ENCODE results near the gene C1orf210. TPM values are rescaled to one million over a fixed set of nuclear protein-coding genes. Genes with fewer than 3 reads are reported as not detected.

Gene C1orf210
- total RNA-seq, 1 experiment from 2014 or later = 29.3 TPM

DNA sequence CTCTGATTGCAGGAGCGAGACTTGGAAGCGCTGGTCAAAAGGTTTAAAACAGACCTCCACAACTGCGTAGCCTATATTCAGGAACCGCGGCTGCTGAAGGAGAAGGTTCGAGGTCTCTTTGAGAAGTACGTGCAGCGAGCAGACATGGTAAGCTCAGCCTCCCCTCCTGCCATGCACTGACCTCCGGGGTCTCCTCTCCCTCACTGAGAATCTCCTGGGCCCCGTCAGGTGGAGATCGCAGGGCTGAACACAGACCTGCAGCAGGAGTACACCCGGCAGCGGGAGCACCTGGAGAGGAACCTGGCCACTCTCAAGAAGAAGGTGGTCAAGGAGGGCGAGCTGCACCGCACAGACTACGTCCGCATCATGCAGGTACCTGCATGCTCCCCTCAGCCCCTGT, 51.1 kb downstream of the C1orf210 start:
- Histone ChIP-seq H3K79me2 (ENCODE audit: low read depth) (no peaks in the 10 kb centered on the region), H3K4me2 (no peak overlapping the region), H2AFZ (no peak overlapping the region), H3K4me1 (replicated peaks; ENCODE audit: insufficient read depth) (peaks cover 10% of the 10 kb centered on the region), H3K9me2 (ENCODE audit: insufficient read depth) (no peaks in the 10 kb centered on the region), H4K20me1 (ENCODE audit: insufficient read depth) (no peaks in the 10 kb centered on the region), H3K9me3 (ENCODE audit: insufficient read depth, low read depth) (no peaks in the 10 kb centered on the region), H3K27me3 (ENCODE audit: insufficient read depth, low read depth) (no peaks in the 10 kb centered on the region), H3K27ac (no peak overlapping the region), H3F3A (ENCODE audit: insufficient read depth, low read depth) (no peaks in the 10 kb centered on the region), H3K36me3 (ENCODE audit: low read depth) (no peaks in the 10 kb centered on the region), H3K4me3 (no peak overlapping the region)
- ChIA-PET POLR2A (ENCODE audit: unreplicated experiment) (no interaction called here), CTCF (no interaction called here)
- BruUV-seq (replicated peaks) = no TSS peak
- no peak for DNase-seq
- intact Hi-C loops (cut with micrococcal nuclease; ENCODE audit: unreplicated experiment) = no loop called here
- TF ChIP-seq CTCF (conservative IDR thresholded peaks at IDR 0.05) (no peak), EZH2 (IDR thresholded peaks at IDR 0.05; ENCODE audit: low read depth) (no peak)

DNA sequence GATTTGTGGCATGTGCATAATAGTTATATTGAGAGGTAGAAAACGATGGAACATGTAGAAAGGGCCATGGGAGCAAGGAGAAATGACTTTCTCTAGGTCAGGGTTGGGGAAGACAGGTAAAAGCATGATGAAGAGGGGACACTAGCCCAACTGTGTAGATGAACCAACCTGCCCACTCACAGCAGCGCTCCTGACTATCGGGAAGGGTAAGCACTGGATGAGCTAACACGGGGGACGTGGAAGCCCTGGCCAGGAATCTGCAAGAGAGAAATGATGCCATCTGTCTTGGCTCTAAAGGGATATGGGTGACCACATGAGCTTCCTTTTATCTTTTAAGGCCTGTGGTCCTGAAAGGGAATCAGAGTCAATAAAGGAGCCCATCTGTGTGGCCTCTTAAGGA, 51.8 kb downstream of the C1orf210 start:
- ChIA-PET CTCF (interaction anchor here (0.7 kb wide), 1 partner anchor 75 kb away, joined by 6 read pairs; no protein-coding TSS in a partner anchor), POLR2A (ENCODE audit: unreplicated experiment) (no interaction called here)
- Histone ChIP-seq H3K27me3 (ENCODE audit: insufficient read depth, low read depth) (no peaks in the 10 kb centered on the region), H3K9me3 (ENCODE audit: insufficient read depth, low read depth) (no peaks in the 10 kb centered on the region), H3K4me1 (replicated peaks; ENCODE audit: insufficient read depth) (peaks cover 10% of the 10 kb centered on the region), H3K79me2 (ENCODE audit: low read depth) (no peaks in the 10 kb centered on the region), H2AFZ (no peak overlapping the region), H3K4me2 (no peak overlapping the region), H3K9me2 (ENCODE audit: insufficient read depth) (no peaks in the 10 kb centered on the region), H4K20me1 (ENCODE audit: insufficient read depth) (no peaks in the 10 kb centered on the region), H3F3A (ENCODE audit: insufficient read depth, low read depth) (no peaks in the 10 kb centered on the region), H3K4me3 (no peak overlapping the region), H3K36me3 (ENCODE audit: low read depth) (no peaks in the 10 kb centered on the region), H3K27ac (no peak overlapping the region)
- BruUV-seq (replicated peaks) = no TSS peak
- intact Hi-C loops (cut with micrococcal nuclease; ENCODE audit: unreplicated experiment) = no loop called here
- TF ChIP-seq EZH2 (IDR thresholded peaks at IDR 0.05; ENCODE audit: low read depth) = no peak
- TF ChIP-seq CTCF (conservative IDR thresholded peaks at IDR 0.05) = no peak
- DNase-seq = no peak

DNA sequence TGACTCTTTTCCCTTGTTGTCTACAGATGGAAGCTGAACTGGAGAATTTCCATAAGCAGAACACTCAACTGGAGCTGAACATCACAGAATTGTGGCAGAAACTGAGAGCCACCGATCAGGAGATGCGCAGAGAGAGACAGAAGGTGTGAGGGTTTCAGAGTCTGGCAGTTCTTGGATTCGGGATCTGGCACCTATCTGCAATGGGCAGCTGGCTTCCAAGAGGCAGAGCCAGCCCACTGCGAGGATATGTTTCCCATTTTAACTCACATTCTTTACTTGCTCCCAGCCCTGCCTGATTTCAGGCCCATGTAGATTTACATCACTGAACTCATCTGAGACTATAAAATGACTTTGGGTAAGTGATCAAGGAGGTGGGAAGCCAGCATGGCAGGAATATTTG, 52.9 kb downstream of the C1orf210 start:
- H3K4me1 ChIP-seq (replicated peaks; ENCODE audit: insufficient read depth) = peaks cover 16% of the 10 kb centered on the region
- H3K9me2 ChIP-seq (ENCODE audit: insufficient read depth) = no peaks in the 10 kb centered on the region
- H3K36me3 ChIP-seq (ENCODE audit: low read depth) = no peaks in the 10 kb centered on the region
- H2AFZ ChIP-seq = no peak overlapping the region
- TF ChIP-seq CTCF (conservative IDR thresholded peaks at IDR 0.05) (no peak), EZH2 (IDR thresholded peaks at IDR 0.05; ENCODE audit: low read depth) (no peak)
- no peak overlapping the region for H3K27ac ChIP-seq
- H3K9me3 ChIP-seq (ENCODE audit: insufficient read depth, low read depth) = no peaks in the 10 kb centered on the region
- CTCF ChIA-PET = interaction anchor here (0.6 kb wide), 1 partner anchor 301 kb away, joined by 3 read pairs; no protein-coding TSS in a partner anchor
- DNase-seq = no peak
- BruUV-seq (replicated peaks) = no TSS peak
- H3K79me2 ChIP-seq (ENCODE audit: low read depth) = no peaks in the 10 kb centered on the region
- POLR2A ChIA-PET (ENCODE audit: unreplicated experiment) = no interaction called here
- H3F3A ChIP-seq (ENCODE audit: insufficient read depth, low read depth) = no peaks in the 10 kb centered on the region
- H3K27me3 ChIP-seq (ENCODE audit: insufficient read depth, low read depth) = no peaks in the 10 kb centered on the region
- no peak overlapping the region for H3K4me3 ChIP-seq
- H4K20me1 ChIP-seq (ENCODE audit: insufficient read depth) = no peaks in the 10 kb centered on the region
- intact Hi-C loops (cut with micrococcal nuclease; ENCODE audit: unreplicated experiment) = no loop called here
- H3K4me2 ChIP-seq = no peak overlapping the region; the same call in 1 of the 2 replicates
